Measurements from ENCODE around the gene NSD2.

DNA sequence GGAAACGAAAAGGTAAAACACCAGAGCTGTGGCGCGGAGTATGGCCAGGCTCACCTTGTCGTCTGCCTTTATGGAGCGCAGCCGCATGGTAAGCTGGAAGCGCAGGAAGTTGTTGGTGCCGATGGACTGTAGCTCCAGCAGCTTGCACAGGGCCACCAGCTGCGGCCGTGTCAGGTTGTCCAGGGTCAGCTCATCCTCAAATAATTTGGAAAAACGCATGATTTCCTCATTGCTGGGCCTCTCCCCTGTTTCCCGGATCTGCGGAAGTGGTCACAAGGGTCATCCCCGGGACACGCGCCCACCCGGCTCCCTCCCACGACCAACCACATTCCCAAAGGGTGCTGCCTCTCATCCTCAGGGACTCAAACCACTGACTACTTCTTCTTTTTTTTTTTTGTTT lies 38.5 kb upstream of the NSD2 start:
- TF ChIP-seq EZH2 (IDR thresholded peaks at IDR 0.05; ENCODE audit: low read length, unreplicated experiment) (no peak), CTCF (conservative IDR thresholded peaks at IDR 0.05; ENCODE audit: low read depth, low read length) (no peak), EZH2phosphoT487 (IDR thresholded peaks at IDR 0.05; ENCODE audit: borderline replicate concordance, low read length) (no peak)
